HEK293 (cell line): ENCODE data around the gene TPRN.

Source experiments
- CTCF ChIA-PET: fragments of 350-600 bp; formaldehyde crosslinking; extraction: SDS; loops from one replicate; lab custom pipeline; 2021; ENCODE audit warnings: antibody characterized with exemption; lab: Yijun Ruan, JAX
- POLR2A ChIA-PET: fragments of 300-600 bp; formaldehyde crosslinking; extraction: SDS; loops from one replicate; lab custom pipeline; 2020; ENCODE audit warnings: antibody characterized with exemption, inconsistent platforms; lab: Yijun Ruan, JAX
- H3K27ac ChIP-seq: fragments of 200-500 bp; sonication (Bioruptor generic); 2 replicates; pipeline ENCODE4 v1.5.1; 2014; ENCODE audit warnings: low read depth, low read length, control low read depth, inconsistent platforms; ENCODE audit errors: extremely low read depth
- H3K36me3 ChIP-seq, 2 experiments: fragments of 200-500 bp in 1 of 2; sonication (Bioruptor generic) in 1 of 2; 1 replicate in 1 of 2; 2 replicates in 1 of 2; pipeline ENCODE4 v1.5.1; 2014 to 2017; ENCODE audit warnings: inconsistent platforms in 2 of 2, low read length in 2 of 2; ENCODE audit not compliant: control insufficient read depth in 2 of 2, insufficient read depth in 1 of 2
- H3K4me1 ChIP-seq: fragments of 200-500 bp; sonication (Bioruptor generic); 2 replicates; pipeline ENCODE4 v1.5.1; 2014; ENCODE audit warnings: mild to moderate bottlenecking, low read length, inconsistent platforms; ENCODE audit not compliant: control insufficient read depth, insufficient read depth
- H3K4me3 ChIP-seq: 2 replicates; pipeline ENCODE4 v1.5.1; 2011; ENCODE audit warnings: low read depth, mild to moderate bottlenecking, control low read depth, low read length, moderate library complexity
- H3K9me3 ChIP-seq: fragments of 200-500 bp; sonication (Bioruptor generic); 2 replicates; pipeline ENCODE4 v1.5.1; 2014; ENCODE audit warnings: low read depth, low read length, inconsistent platforms; ENCODE audit not compliant: control insufficient read depth, insufficient read depth
- BCL11B ChIP-seq: fragments of 450-650 bp; formaldehyde crosslinking; IDR thresholded peaks from 2 replicates; pipeline ENCODE4 v1.5.1; 2016; ENCODE audit warnings: low read depth, missing biosample characterization, missing genetic modification characterization
- EGR2 ChIP-seq: fragments of 450-650 bp; formaldehyde crosslinking; IDR thresholded peaks from 2 replicates; pipeline ENCODE4 v1.5.1; 2016; ENCODE audit warnings: low read depth, missing biosample characterization, missing genetic modification characterization
- HOXA7 ChIP-seq: sonication (generic); formaldehyde crosslinking; IDR thresholded peaks from 2 replicates; pipeline ENCODE4 v1.8.1; 2022; ENCODE audit warnings: missing genetic modification reagents, borderline replicate concordance
- HOXD13 ChIP-seq: sonication (generic); formaldehyde crosslinking; IDR thresholded peaks from 2 replicates; pipeline ENCODE4 v1.8.0; 2022; ENCODE audit warnings: missing genetic modification reagents, borderline replicate concordance
- IKZF3 ChIP-seq: fragments of 450-650 bp; IDR thresholded peaks from 2 replicates; pipeline ENCODE4 v1.5.0; 2018; ENCODE audit warnings: missing biosample characterization, mild to moderate bottlenecking, missing genetic modification characterization, moderate library complexity
- SALL2 ChIP-seq: fragments of 450-650 bp; formaldehyde crosslinking; IDR thresholded peaks from 2 replicates; pipeline ENCODE4 v1.5.0; 2017; ENCODE audit warnings: missing biosample characterization, mild to moderate bottlenecking, missing genetic modification characterization, borderline replicate concordance
- ZBTB1 ChIP-seq: fragments of 450-650 bp; formaldehyde crosslinking; IDR thresholded peaks from 2 replicates; pipeline ENCODE4 v1.5.1; 2016; ENCODE audit warnings: missing biosample characterization, missing genetic modification characterization
- ZBTB8A ChIP-seq: fragments of 450-650 bp; formaldehyde crosslinking; IDR thresholded peaks from 2 replicates; pipeline ENCODE4 v1.5.1; 2016; ENCODE audit warnings: missing biosample characterization, missing genetic modification characterization
- ZFP41 ChIP-seq: fragments of 450-650 bp; formaldehyde crosslinking; IDR thresholded peaks from 2 replicates; pipeline ENCODE4 v1.5.1; 2016; ENCODE audit warnings: missing biosample characterization, missing genetic modification characterization, borderline replicate concordance
- ZNF10 ChIP-seq: fragments of 450-650 bp; formaldehyde crosslinking; IDR thresholded peaks from 2 replicates; pipeline ENCODE4 v1.5.1; 2017; ENCODE audit warnings: missing biosample characterization, missing genetic modification characterization
- ZNF133 ChIP-seq: fragments of 450-650 bp; formaldehyde crosslinking; IDR thresholded peaks from 2 replicates; pipeline ENCODE4 v1.5.1; 2016; ENCODE audit warnings: missing biosample characterization, missing genetic modification characterization
- ZNF146 ChIP-seq: fragments of 450-650 bp; formaldehyde crosslinking; IDR thresholded peaks from 2 replicates; pipeline ENCODE4 v1.5.1; 2016; ENCODE audit warnings: missing biosample characterization, missing genetic modification characterization
- ZNF404 ChIP-seq: fragments of 450-650 bp; formaldehyde crosslinking; IDR thresholded peaks from 2 replicates; pipeline ENCODE4 v1.5.1; 2017; ENCODE audit warnings: missing biosample characterization, missing genetic modification characterization
- ZNF433 ChIP-seq: fragments of 450-650 bp; formaldehyde crosslinking; IDR thresholded peaks from 2 replicates; pipeline ENCODE4 v1.5.1; 2016; ENCODE audit warnings: missing biosample characterization, missing genetic modification characterization, low read depth
- ZNF560 ChIP-seq: fragments of 450-650 bp; formaldehyde crosslinking; IDR thresholded peaks from 2 replicates; pipeline ENCODE4 v1.5.1; 2017; ENCODE audit warnings: missing biosample characterization, missing genetic modification characterization, borderline replicate concordance
- ZNF600 ChIP-seq: fragments of 450-650 bp; formaldehyde crosslinking; IDR thresholded peaks from 2 replicates; pipeline ENCODE4 v1.5.1; 2016; ENCODE audit warnings: missing biosample characterization, missing genetic modification characterization
- ZNF664 ChIP-seq: fragments of 450-650 bp; formaldehyde crosslinking; IDR thresholded peaks from 2 replicates; pipeline ENCODE4 v1.5.1; 2016; ENCODE audit warnings: missing biosample characterization, missing genetic modification characterization
- ZNF670 ChIP-seq: fragments of 450-650 bp; formaldehyde crosslinking; IDR thresholded peaks from 2 replicates; pipeline ENCODE4 v1.5.1; 2016; ENCODE audit warnings: missing biosample characterization, missing genetic modification characterization, low read depth
- ZNF701 ChIP-seq: fragments of 450-650 bp; formaldehyde crosslinking; IDR thresholded peaks from 2 replicates; pipeline ENCODE4 v1.5.1; 2016; ENCODE audit warnings: missing biosample characterization, missing genetic modification characterization
- ZNF791 ChIP-seq: fragments of 450-650 bp; formaldehyde crosslinking; IDR thresholded peaks from 2 replicates; pipeline ENCODE4 v1.5.1; 2016; ENCODE audit warnings: missing biosample characterization, missing genetic modification characterization
- TF ChIP-seq, protein P1 (sequence below): fragments of 450-650 bp; formaldehyde crosslinking; IDR thresholded peaks from 2 replicates; pipeline ENCODE4; 2016; ENCODE audit warnings: missing biosample characterization, missing genetic modification characterization
- TF ChIP-seq, protein P2 (sequence below): fragments of 450-650 bp; formaldehyde crosslinking; IDR thresholded peaks from 2 replicates; pipeline ENCODE4 v1.5.1; 2016; ENCODE audit warnings: missing biosample characterization, missing genetic modification characterization
- TF ChIP-seq, protein P3 (sequence below): fragments of 450-650 bp; formaldehyde crosslinking; IDR thresholded peaks from 2 replicates; pipeline ENCODE4 v1.5.1; 2016; ENCODE audit warnings: missing biosample characterization, missing genetic modification characterization
- TF ChIP-seq, protein P4 (sequence below): fragments of 450-650 bp; formaldehyde crosslinking; IDR thresholded peaks from 2 replicates; pipeline ENCODE4 v1.5.1; 2016; ENCODE audit warnings: missing biosample characterization, missing genetic modification characterization
- TF ChIP-seq, protein P5 (sequence below): fragments of 450-650 bp; formaldehyde crosslinking; IDR thresholded peaks from 2 replicates; pipeline ENCODE4 v1.5.0; 2017; ENCODE audit warnings: missing biosample characterization, missing genetic modification characterization, borderline replicate concordance

TPRN gene

DNA sequence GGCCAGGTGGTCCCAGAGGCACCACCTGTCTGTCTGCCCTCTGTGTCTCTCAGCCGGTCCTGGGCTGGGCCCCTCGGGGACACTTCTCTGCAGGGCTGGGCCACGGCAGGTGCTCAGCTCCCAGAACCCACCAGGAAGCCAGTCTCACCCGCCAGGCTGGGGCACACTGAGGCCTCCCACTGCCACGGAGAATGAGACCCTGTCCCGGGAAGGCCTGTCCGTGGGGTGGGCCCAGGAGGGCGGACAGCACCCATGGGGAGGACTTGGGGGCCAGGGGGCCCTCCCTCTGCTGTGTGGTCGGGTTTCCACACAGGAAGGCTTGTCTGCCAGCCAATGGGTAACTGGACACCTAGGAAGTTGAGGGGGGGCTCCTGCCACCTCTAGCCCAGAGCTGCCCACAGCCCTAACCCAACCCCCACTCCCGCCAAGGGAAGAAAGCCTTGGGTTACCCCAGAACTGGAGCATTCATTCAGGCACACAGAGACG, 36.4 kb upstream of the TPRN start (continued):
- TF ChIP-seq HOXD13 (CRISPR knock-in tag) (no peak), ZNF560 (tag by site-specific recombination) (no peak), SALL2 (tag by site-specific recombination) (no peak), ZNF133 (tag by site-specific recombination) (no peak), ZNF10 (no peak), IKZF3 (tag by site-specific recombination) (no peak), ZNF146 (tag by site-specific recombination) (no peak), ZNF664 (tag by site-specific recombination) (no peak), ZNF670 (no peak), ZNF791 (no peak), HOXA7 (no peak)
- TF ChIP-seq, protein P1, sequence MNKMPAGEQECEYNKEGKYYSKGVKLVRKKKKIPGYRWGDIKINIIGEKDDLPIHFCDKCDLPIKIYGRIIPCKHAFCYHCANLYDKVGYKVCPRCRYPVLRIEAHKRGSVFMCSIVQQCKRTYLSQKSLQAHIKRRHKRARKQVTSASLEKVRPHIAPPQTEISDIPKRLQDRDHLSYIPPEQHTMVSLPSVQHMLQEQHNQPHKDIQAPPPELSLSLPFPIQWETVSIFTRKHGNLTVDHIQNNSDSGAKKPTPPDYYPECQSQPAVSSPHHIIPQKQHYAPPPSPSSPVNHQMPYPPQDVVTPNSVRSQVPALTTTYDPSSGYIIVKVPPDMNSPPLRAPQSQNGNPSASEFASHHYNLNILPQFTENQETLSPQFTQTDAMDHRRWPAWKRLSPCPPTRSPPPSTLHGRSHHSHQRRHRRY (tag by site-specific recombination): 0 out of 2 replicates have a peak, but pooled peaks have one; percentile 4
- TF ChIP-seq, protein P2, sequence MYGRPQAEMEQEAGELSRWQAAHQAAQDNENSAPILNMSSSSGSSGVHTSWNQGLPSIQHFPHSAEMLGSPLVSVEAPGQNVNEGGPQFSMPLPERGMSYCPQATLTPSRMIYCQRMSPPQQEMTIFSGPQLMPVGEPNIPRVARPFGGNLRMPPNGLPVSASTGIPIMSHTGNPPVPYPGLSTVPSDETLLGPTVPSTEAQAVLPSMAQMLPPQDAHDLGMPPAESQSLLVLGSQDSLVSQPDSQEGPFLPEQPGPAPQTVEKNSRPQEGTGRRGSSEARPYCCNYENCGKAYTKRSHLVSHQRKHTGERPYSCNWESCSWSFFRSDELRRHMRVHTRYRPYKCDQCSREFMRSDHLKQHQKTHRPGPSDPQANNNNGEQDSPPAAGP (tag by site-specific recombination): no peak; the same call in 1 of the 2 replicates
- TF ChIP-seq, protein P3, sequence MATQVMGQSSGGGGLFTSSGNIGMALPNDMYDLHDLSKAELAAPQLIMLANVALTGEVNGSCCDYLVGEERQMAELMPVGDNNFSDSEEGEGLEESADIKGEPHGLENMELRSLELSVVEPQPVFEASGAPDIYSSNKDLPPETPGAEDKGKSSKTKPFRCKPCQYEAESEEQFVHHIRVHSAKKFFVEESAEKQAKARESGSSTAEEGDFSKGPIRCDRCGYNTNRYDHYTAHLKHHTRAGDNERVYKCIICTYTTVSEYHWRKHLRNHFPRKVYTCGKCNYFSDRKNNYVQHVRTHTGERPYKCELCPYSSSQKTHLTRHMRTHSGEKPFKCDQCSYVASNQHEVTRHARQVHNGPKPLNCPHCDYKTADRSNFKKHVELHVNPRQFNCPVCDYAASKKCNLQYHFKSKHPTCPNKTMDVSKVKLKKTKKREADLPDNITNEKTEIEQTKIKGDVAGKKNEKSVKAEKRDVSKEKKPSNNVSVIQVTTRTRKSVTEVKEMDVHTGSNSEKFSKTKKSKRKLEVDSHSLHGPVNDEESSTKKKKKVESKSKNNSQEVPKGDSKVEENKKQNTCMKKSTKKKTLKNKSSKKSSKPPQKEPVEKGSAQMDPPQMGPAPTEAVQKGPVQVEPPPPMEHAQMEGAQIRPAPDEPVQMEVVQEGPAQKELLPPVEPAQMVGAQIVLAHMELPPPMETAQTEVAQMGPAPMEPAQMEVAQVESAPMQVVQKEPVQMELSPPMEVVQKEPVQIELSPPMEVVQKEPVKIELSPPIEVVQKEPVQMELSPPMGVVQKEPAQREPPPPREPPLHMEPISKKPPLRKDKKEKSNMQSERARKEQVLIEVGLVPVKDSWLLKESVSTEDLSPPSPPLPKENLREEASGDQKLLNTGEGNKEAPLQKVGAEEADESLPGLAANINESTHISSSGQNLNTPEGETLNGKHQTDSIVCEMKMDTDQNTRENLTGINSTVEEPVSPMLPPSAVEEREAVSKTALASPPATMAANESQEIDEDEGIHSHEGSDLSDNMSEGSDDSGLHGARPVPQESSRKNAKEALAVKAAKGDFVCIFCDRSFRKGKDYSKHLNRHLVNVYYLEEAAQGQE: no peak

DNA sequence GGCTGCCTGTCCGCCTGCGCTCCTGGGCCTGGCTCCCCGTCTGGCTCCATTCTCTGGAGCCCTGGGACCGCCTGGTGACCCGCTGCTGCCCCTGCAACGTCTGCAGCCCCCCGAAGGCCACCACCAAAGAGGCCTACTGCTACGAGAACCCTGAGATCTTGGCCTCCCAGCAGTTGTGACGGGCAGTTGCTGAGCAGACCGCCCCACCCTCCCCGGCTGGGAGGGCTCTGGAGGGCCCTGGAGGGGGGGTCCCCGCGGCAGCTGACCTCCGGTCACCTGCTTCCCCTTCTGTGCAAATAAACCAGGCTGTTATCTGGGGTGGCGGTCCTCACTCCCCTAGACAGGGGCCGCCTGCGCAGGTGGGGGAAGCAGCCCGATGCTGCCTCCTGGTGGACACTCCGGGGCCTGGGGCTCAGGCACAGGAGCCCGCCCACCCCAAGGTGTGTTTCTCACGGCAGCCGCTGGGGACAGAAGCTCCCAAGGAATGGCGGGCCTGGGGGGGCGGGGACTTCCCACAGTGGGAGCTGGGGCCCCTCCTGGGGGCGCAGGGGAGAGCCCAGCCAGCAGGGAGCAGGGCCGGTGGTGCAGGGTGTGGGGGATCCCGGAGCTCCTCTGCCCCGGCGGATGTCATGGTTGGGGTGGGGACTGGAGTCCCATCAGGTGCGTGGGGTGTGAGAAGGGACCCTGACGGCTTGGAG, 35.8 kb upstream of the TPRN start:
- H3K9me3 ChIP-seq: no peaks in the 10 kb centered on the region
- H3K36me3 ChIP-seq: peaks cover 0 to 7% of the 10 kb centered on the region in 2 experiments; a peak in 1 of 3 replicates
- H3K4me1 ChIP-seq: peaks cover 3% of the 10 kb centered on the region; the same call in 1 of the 2 replicates
- H3K4me3 ChIP-seq: peak overlapping the region; percentile 13
- POLR2A ChIA-PET: interaction anchor here (0.5 to 11.5 kb wide), 22 partner anchors 9 to 190 kb away, joined by 3 to 336 read pairs (median 4); partner anchors contain the start of genes ANAPC2, CYSRT1, EXD3 and MAN1B1
- H3K27ac ChIP-seq: no peak overlapping the region
- CTCF ChIA-PET: interaction anchor here (0.6 to 3.4 kb wide), 85 partner anchors 7 to 500 kb away, joined by 3 to 45 read pairs (median 5); partner anchors contain the start of genes ANAPC2, CYSRT1, DPH7 and LCN8
- TF ChIP-seq EGR2 (peak; percentile 79), BCL11B (no peak; the same call in 1 of the 2 replicates), ZBTB8A (tag by site-specific recombination) (peak; percentile 54), ZNF600 (tag by site-specific recombination) (no peak), ZNF404 (tag by site-specific recombination) (no peak), ZFP41 (no peak), ZNF433 (tag by site-specific recombination) (no peak), ZBTB1 (tag by site-specific recombination) (no peak), ZNF701 (tag by site-specific recombination) (no peak)
- TF ChIP-seq, protein P4, sequence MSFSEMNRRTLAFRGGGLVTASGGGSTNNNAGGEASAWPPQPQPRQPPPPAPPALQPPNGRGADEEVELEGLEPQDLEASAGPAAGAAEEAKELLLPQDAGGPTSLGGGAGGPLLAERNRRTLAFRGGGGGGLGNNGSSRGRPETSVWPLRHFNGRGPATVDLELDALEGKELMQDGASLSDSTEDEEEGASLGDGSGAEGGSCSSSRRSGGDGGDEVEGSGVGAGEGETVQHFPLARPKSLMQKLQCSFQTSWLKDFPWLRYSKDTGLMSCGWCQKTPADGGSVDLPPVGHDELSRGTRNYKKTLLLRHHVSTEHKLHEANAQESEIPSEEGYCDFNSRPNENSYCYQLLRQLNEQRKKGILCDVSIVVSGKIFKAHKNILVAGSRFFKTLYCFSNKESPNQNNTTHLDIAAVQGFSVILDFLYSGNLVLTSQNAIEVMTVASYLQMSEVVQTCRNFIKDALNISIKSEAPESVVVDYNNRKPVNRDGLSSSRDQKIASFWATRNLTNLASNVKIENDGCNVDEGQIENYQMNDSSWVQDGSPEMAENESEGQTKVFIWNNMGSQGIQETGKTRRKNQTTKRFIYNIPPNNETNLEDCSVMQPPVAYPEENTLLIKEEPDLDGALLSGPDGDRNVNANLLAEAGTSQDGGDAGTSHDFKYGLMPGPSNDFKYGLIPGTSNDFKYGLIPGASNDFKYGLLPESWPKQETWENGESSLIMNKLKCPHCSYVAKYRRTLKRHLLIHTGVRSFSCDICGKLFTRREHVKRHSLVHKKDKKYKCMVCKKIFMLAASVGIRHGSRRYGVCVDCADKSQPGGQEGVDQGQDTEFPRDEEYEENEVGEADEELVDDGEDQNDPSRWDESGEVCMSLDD (tag by site-specific recombination): peak; percentile 90
- TF ChIP-seq, protein P5, sequence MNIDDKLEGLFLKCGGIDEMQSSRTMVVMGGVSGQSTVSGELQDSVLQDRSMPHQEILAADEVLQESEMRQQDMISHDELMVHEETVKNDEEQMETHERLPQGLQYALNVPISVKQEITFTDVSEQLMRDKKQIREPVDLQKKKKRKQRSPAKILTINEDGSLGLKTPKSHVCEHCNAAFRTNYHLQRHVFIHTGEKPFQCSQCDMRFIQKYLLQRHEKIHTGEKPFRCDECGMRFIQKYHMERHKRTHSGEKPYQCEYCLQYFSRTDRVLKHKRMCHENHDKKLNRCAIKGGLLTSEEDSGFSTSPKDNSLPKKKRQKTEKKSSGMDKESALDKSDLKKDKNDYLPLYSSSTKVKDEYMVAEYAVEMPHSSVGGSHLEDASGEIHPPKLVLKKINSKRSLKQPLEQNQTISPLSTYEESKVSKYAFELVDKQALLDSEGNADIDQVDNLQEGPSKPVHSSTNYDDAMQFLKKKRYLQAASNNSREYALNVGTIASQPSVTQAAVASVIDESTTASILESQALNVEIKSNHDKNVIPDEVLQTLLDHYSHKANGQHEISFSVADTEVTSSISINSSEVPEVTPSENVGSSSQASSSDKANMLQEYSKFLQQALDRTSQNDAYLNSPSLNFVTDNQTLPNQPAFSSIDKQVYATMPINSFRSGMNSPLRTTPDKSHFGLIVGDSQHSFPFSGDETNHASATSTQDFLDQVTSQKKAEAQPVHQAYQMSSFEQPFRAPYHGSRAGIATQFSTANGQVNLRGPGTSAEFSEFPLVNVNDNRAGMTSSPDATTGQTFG: no peak
